HG03565 (cell line): Measurements from ENCODE around the gene MAN1C1.

Experiments
- ATAC-seq: cut with Tn5 transposase; IDR thresholded peaks from one replicate; pipeline ENCODE4 v1.9.1; 2021; ENCODE audit warnings: mild to moderate bottlenecking, moderate library complexity; ENCODE audit not compliant: unreplicated experiment

MAN1C1 gene

GRCh38 chr1:25808481-25809244, 192.1 kb downstream of the MAN1C1 start:
- ATAC-seq: no peak

GRCh38 chr1:25809283-25809926, 192.8 kb downstream of the MAN1C1 start:
- no peak for ATAC-seq

GRCh38 chr1:25809929-25810328, 193.3 kb downstream of the MAN1C1 start:
- no peak for ATAC-seq

- no peak for ATAC-seq
Observed at GRCh38 chr1:25810341-25811299, 194.0 kb downstream of the MAN1C1 start.

GRCh38 chr1:25811384-25812082, 194.9 kb downstream of the MAN1C1 start:
- no peak for ATAC-seq

- ATAC-seq: no peak
Observed at GRCh38 chr1:25813071-25813733, 196.6 kb downstream of the MAN1C1 start.

- ATAC-seq: no peak
Observed at GRCh38 chr1:25813734-25814471, 197.3 kb downstream of the MAN1C1 start.

GRCh38 chr1:25814549-25815087, 198.0 kb downstream of the MAN1C1 start:
- no peak for ATAC-seq

GRCh38 chr1:25815208-25816111, 198.9 kb downstream of the MAN1C1 start:
- ATAC-seq: no peak

GRCh38 chr1:25816112-25816718, 199.6 kb downstream of the MAN1C1 start:
- ATAC-seq: no peak

GRCh38 chr1:25817840-25818501, 201.4 kb downstream of the MAN1C1 start:
- no peak for ATAC-seq

GRCh38 chr1:25818569-25818968, 202.0 kb downstream of the MAN1C1 start:
- no peak for ATAC-seq

GRCh38 chr1:25819491-25820246, 203.1 kb downstream of the MAN1C1 start, which contains the start of gene MTFR1L:
Gene MTFR1L (plus strand): TSS chr1:25819954. CDS start chr1:25823105, 3,151 bp downstream.
- peak; percentile 71 for ATAC-seq

GRCh38 chr1:25820247-25821111, 203.9 kb downstream of the MAN1C1 start:
- peak; percentile 37 for ATAC-seq

- no peak for ATAC-seq
Observed at GRCh38 chr1:25821112-25821476, 204.5 kb downstream of the MAN1C1 start.
